ENCODE data around the gene CFAP298.

Gene CFAP298

DNA sequence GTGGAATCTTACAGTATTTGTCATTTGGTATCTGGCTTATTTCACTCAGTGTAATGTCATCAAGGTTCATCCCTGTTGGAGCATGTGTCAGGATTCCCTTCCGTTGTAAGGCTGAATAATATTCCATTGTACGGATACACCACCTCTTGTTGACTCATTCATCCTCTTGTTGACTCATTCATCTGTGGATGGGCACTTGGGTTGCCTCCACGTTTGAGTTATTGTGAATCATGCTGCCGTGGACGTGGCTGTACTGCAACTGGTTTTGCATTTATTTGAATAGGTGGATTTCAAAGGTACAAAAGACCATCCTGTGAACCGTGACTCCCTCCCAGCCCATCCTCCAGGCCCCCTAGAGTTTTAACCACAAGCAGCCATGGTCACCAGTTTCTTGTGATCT lies 15.0 kb downstream of the CFAP298 start:
- DNase-seq: no peak

DNA sequence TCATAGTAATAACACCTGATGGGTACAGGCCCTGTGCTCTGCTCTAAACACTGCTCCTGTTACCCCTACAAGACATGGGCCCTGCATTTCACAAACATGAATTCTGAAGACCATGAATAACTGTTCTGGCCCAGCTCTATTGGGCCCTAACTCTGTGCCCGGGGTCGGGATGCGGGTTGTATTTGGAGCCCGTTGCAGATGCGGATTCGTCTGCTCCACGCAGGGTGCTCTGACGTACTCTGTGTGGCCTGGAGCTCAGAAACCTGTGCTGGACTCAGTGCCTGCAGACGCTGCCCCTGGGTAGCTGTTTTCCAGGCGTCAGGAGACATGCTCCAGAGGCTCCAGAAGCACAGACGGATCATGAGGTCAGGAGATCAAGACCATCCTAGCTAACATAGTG lies 16.7 kb downstream of the CFAP298 start:
- DNase-seq: no peak

DNA sequence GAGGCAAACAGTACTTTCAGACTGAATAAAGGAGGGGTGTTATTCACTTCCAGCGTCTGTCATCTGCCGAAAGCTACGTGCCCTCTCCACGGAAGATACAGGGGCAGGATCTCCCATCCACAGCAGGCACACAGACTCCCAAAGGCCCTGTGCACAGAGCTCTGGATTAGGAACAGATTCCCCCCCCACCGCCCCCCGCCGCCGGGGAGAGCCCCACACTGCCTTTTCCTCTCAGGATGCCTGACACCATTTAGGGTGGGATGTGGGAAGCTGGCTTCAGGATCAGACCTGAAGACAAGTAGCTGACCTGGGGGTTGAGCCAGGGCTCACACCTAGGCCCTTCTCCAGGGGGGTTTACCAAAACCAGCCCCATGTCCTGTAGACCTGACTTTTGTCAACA lies 18.5 kb downstream of the CFAP298 start:
- no peak for DNase-seq

DNA sequence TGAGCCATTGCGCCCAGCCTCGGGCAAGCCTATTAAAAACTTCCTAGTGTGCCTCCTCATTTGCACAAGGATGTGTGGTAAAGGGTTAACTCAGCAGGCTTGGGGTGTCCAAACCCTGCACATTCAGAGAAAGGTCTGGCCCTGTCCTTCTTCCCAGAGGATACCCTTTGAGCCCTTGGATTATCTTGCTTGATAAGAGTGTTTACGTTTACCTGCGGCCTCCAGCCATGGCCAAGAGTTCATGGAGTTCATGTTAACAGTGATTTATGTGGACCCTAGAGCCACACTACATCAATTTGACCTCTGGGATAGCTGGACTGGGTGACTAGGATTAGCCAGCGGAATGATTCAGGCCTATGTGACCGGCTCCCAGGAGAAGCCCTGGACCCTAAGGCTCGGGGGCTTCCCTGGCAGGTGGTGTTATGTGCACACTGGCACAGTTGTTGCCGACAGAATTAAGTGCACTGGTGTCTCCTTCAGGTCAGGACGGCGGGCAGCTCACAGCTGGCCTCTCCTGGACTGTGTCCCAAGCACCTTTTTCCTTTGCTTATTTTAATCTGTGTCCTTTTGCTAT lies 19.2 kb downstream of the CFAP298 start:
- DNase-seq: no peak

DNA sequence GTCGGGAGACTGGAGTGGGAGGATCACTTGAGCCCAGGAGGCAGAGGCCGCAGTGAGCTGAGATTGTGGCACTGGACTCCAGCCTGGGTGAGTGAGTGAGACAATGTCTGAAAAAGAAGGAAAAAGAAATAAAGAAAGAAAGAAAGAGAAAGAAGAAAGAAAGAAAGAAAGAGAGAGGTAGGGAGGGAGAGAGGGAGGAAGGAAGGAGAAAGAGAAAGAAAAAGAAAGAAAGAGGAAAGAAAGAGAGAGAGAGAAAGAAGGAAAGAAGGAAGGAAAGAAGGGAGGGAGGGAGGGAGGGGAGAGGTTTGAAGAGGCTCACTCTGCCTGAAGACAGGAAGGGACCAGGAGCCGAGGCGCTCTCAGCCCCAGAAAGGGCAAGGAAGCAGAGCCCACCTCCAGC lies 22.0 kb downstream of the CFAP298 start:
- no peak for DNase-seq

DNA sequence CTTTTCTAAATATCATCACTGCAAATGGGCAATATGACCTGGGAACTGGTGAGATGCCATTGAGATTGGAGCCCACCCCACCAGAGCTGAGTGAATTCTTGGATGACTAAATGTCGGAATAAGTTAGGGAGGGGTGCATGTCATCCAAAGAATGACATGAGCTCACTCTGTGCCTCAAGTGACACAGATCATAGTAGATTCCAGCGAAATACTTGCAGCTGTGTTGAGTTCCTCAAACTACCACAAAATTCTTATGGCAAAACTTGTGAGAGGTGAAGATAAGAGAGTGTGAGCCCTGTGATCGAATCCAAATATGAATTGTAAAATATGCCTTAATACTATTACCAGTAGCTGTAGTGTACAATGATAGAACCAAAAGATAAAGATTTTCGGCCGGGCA lies 24.5 kb downstream of the CFAP298 start:
- DNase-seq: no peak

DNA sequence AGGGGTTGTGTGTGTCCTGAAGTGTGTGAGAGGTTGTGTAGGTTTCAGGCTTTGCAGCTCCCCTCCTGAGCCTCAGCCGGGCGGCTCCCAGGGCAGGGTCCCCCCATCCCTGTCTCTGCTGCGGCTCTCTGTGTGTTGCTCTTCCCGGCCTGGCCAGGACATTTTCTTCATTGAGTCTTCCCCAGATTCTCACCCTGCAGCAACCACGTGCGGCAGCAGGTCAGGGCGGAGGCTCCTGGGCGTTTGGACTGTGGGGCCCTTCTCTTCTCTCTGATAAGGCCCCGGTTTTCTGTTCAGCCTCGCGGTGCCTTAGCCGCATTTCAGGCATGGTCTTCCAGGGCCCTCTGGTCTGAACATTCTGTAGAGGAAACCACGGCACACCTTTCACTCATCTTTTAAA lies 25.1 kb downstream of the CFAP298 start:
- DNase-seq: no peak

DNA sequence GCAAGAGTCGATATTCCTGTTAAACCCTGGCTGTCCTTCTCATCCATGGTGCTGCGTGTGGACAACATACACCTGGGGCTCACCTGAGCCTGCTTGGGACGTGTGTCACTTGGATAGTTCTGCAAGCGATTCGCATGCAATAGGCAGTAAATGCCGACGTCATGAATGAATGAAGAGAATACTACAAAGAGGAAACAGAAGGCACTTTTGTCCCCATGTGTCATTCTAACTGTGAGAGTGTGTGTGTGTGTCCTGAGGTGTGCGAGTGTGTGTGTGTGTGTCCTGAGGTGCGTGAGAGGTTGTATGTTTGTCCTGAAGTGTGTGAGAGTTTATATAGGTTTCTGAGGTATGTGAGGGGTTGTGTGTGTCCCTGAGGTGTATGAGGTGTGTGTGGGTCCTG lies 26.2 kb downstream of the CFAP298 start:
- DNase-seq: no peak

DNA sequence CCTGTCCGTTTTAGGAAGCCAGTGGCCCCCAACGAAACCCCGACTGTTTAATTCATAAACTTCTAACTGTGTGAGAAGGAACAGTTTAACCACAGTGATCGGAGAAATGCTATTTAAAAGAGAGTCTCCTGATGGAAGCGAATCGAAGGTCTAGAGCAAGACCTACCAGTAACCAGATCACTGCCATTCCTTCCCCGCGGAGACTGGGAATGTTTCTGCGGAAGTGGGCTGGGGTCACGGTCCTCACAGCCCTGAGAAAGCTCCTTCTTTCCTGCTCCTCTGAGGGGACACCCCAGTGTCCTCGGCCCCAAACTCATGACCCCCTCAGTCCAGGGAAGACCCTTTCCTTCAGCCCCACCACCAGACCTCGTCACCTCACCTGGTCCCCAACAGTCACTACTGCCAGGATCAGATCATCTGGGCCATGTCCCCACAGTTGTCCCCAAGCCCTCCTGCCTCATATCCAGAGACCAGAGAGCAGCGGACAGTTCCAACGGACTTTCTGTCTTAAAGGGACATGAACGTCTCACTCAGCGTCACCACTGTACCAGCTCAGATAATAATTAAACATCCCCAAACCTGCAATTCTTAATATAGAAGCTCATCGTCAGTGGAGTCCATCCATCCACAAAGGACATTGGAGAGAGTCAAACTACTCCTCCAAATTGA lies 27.0 kb downstream of the CFAP298 start, which contains the start of gene TCP10L:
Gene TCP10L (minus strand): TSS at position 482 of the 669 bp plus-strand sequence. CDS start 1,219 bp downstream, outside the sequence.
- no peak for DNase-seq

DNA sequence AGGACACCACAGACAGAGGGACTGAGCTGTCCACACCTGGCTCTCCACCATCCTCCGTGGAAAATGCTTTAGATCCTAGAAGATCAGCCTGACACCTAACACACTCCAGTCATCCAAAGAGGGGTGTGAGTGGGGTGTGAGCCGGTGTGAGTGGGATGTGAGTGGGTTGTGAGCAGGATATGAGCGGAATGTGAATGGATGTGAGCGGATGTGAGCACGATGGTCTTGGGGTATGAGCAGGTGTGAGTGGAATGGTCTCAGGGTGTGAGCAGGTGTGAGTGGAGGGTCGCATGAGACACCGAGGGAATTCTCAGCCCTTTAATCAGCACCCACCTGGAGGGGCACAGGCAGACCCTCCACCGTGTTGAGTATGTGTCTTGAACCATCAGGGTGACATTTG lies 27.7 kb downstream of the CFAP298 start:
- no peak for DNase-seq

DNA sequence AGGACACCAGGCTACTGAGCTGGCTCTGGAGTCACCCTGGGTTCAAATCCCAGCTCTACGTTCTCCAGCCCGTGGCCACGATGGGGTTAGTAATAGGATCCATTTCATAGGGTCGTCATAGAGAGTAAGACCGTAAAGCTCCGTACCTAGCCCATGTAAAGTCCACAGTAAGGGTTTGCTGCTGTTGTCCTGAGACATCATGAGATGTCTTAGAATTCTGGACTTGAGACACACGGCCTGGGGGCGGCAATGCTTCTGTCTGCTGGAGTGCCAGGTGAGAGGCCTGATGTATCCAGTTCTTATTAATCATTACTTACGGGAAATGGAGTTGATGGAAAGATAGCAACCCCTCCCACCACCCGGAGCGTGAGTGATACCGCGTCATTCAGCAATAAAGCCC lies 30.4 kb downstream of the CFAP298 start:
- no peak for DNase-seq

DNA sequence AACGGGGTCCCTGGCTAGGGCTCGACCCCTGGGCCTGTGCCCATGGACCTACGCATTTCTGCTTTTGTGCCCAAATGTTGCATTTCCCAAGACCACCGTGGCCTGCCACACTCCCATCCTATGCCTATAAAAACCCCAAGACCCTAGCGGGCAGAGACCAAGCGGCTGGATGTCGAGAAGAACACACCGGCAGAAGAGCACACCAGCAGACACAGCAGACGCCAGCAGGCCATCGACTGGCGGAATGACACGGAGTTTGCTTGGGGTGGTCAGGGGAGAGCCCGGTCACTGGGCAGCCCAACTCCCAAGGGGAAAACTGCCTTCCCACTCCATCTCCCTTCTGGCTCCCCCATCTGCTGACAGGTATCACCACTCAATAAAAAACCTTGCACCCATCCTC lies 31.2 kb downstream of the CFAP298 start:
- DNase-seq: no peak

DNA sequence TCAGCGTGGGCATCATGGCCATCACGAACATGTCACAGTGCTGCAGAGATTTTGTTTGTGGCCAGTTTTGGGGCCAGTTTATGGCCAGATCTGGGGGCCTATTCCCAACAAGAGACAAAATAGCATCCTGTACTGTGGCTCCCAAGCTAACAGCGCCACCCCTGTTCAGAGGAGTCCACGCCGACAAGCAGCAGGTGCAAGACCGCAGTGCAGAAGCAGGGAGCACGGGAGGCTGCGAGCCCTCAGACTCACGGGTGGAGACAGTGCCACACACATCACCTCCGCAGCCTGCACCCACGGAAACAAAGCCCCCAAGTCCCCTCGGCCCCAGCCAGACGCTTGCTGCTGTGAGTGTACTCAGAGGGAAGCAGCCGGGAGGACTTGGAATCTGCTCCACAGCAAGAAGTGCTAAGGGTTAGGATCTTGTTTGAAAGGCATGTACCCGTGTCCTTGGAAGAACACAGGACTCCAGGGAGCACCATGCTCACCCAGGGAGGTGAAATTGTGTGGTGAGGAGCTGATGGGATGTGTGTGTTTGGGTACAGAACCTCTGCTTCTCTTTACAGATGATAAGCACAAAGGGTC lies 34.0 kb downstream of the CFAP298 start:
- DNase-seq: peak in 1 of 6 experiments; percentile 0

DNA sequence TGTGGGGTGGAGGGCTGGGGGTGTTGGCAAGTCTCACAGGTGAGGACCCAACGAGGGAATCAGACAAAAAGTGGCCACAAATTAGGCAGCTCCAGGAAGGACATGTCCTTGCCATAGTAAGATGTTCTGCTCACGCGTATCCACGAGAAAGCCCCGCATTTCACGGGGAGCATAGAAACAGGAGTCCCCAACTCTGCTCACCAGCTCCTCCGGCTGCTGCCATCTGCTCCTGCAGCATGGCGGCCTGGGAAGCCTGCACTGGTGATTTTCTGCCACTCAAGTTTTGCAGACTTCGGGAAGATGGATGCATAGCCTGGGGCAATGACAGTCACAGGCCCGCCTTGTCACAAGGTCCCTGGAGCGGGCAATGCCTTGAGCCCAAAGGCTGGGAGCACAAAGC lies 36.2 kb downstream of the CFAP298 start:
- DNase-seq: no peak

DNA sequence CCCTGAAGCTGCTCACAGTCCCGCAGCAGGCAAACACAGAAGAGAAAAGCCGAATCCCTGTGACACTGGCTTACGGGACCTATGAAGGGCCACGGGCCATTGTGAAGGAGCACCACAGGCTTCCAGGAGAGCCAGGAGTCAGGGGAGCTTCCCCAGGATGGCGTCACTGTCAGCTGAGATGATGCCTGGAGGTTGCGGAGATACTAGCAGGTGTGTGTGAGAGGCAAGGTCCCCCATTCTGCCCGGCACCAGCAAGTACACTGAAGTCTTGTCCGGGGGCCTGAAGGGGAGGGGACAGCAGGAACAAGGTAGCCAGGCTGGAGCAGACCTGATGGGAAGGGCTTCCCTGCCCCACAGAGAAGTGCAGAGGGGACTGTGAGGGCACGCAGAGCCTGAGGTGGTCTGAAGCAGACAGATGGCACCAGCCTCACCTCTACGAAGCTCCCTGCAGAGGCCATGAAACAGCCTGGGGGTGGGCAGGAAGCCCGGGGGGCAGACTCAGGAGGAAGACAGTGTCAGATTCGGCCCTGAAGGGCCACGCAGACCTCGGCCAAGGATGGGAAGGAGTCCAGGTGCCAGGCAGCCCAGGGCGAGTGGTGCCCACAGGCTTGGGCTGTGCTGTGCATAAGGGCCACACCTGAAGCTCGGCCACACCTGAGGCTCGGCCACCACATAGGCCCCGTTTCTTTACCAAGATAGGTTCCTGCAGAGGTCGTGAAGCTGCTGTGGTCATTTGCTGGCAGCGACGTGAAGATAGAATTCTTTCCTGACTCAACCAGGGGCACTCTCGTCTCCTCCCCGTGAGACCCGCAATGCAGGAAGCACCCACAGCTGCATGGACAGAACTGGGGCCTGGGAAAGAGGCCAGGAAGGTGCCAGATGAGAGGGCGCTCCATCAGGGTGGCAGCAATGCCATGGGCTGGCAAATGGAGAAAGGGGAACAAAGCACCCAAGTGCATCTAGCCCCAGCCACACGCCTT lies 36.9 kb downstream of the CFAP298 start:
- DNase-seq: no peak

DNA sequence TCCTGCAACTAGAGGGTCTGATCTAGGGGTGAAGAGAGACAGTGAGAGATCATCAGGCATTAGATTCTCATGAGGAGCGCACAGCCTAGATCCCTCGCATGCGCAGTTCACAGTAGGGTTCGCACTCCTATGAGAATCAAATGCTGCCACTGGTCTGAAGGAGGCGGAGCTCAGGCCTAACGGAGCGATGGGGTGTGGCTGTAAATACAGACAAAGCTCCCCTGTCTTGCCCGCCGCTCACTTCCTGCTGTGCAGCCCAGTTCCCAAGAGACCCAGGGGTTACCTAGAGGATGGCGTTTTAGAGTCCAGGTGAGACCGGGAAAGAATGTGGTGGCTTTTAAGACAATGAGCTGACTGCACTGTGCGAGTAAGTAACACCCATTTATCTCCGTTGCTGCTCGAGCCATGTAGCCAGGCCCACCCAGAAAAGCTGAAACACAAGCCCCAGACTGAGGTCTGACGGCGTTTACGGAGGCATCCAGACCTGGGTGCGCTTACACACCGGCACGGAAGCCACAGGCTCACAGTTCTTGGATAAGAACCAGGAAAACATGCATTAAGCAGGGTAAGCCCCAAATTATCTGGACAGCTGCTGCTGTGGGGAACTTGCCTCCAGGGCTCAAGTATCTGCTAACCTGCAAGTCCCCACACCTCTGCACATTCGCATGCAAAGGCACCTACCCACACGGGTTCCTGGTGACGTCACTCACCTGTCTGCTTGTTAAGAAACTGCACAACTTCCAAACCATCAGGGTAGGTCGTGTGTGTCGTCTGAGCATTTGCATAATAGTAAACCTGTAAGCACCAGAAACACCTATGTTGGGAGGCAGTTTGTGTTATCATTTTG lies 39.4 kb downstream of the CFAP298 start:
- no peak for DNase-seq

DNA sequence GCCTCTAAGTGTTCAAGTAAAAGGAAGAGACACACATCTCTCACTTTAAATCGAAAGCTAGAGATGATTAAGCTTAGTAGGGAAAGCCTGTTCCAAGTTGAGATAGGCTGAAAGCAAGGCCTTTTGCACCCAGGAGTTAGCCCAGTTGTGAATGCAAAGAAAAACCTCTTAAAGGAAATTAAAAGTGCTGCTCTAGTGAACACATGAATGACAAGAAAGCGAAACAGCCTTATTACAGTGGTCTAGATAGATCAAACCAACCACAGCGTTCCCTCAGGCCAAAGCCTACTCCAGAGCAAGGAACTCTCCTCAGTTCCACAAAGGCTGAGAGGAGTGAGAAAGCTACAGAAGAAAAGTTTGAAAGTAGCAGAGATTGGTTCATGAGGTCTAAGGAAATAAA lies 41.7 kb downstream of the CFAP298 start:
- DNase-seq: no peak

DNA sequence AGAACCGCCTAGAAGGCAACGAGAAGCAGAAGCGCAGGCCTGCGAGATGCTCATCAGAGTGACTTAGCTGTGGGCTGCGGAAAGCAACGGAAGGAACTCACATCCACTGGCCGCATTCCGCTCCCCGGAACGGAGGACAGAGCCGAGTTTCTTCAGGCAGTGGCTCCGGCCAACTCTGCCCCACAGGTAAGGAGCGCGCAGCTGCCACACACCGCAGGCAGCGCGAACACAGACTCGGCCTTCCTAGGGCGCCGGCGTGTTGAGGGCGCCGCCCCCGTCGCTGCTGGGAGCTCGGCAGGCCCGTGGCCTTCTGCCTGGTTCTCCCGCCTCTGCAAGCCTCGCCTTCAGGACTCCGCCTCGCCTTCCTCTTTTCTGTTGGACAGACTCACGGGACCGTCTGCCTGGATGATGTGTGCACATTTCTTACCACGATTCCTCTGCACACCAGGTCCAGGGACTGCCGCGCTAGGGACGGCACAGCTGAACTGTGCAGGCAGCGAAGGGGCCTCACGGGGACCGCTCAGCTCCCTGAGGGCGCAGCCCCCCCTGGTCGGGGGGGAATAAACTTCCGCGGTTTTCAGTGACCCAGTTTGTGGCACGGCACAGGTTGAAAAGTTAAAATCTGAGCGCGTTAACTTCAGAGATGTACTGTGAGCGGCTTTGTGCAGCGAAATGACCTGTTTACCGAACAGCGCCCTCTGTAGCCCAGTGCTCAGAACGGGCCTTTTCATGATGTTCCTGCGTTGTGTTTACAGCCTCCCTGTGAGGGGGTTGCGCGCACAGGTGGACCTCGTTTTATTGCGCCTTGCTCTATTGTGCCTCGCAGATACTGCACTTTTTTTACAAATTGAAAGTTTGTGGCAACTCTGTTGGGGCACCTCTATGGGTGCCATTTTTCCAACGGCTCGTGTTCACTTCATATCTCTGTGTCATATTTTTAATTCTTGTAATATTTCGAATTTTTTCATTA lies 42.6 kb downstream of the CFAP298 start:
- peak; percentile 56 to 80 (median 70) for DNase-seq

DNA sequence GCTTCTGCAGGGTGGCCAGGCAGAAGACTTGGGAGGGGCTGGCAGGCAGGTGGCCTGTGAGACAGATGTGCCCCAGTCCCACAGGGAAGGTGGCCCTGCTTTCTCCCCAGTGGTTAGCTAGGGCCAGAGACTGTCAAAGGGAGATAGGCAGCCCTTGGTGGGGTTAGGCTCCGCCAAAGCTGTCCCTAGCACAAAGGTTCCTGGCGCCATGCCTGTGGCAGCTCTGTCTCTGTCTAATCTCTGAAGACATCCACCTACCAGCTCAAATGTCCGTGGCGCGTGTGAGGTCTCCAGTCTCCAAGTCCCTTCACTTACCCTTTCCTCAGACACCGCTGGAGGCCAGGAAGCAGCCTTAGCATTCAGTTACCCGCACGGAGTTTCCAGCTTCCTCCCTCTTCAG lies 44.6 kb downstream of the CFAP298 start:
- no peak for DNase-seq

DNA sequence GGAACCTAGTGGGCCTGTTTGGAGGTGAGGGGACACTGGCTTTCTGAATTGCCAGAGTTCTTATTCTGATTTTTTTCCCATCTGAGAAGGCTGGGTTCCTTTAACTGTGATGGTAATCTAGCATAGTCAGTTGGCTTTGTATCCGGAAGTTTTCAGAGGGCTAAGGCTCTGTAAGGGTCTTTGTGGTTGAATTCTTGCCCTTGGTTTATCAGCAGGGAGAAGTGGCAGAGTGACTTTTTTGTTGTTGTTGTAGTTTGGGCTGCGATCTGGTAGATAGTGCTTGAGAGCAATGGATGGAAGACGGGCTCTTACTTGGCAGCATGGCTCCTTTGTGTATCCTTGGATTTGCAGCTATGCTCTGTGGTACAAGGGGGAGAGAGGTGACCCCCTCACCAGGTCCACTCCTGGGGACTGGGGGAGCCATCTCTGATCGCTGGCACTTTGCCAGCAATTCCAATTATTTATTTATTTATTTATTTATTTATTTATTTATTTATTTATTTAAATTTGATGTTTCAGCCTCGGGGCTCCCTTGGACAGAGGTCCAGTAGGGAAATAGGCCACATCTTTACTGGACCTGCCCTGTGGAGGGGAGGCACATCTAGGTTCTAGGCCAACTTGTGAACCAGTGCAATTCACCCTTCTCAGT lies 45.3 kb downstream of the CFAP298 start:
- no peak for DNase-seq

All from stimulated activated naive CD4-positive, alpha-beta T cell (primary cell).